Activated CD4-positive, alpha-beta T cell treated with anti-CD3 and anti-CD28 coated beads, Interleukin-2, amount 50 U/mL, for 16 hours (primary cell): ENCODE measurements around the gene MTA2.

Experiments
- DNase-seq: peaks from one replicate; pipeline ENCODE4 v3.0.0-alpha.2; 2020

MTA2 gene

DNA sequence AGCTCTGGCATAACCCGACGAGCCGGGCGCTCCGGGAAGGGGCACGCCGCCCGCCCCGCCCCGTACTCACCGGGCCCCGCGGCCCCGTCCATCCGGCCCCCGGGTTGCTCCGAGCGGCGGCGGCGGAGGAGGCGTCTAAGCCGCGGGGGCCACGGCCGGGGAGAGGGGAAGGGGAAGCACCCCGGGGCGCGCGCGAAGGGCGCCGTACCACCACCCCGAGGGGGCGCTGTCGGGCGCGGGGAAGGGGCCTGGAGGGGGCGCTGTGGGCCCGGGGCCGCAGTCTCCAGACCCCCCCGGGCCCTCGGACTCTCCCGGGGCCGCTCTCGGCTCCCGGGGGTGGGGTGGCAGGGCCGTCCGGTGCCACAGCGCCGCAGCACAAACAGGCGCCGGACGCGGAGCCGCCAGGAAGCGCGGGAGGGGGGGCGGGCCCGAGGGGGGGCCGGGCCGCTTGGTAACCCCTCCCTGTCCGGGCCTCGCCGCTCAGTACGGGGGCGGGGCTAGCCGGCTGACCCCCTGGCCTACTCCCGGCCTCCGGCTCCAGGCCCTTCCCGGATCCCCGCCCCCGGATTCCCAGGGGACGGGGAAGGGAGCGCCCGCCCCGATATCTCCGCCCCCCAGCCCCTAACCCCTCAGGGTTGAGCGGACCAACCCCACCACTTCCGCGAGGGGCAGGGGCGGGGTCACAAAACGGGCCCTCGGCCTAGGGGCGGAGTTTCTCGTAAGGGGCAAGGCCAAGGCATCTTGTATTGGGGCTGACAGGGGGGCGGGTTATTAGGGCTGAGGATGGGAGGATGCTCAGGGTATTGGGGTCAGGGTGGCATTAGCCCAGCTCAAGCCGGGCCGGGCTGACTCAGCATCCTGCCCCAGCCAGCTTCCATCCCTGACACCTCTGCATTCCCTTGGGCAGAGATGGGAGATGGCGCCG lies 11.0 kb upstream of the MTA2 start, which contains the start of the genes EML3 and ROM1:
EML3 (minus strand) TSS at position 410 of the 925 bp plus-strand sequence; CDS start at position 92, 318 bp downstream.
ROM1 (plus strand) TSS at position 892 of the 925 bp plus-strand sequence; CDS start at position 917, 25 bp downstream.
- peak; percentile 90 for DNase-seq

DNA sequence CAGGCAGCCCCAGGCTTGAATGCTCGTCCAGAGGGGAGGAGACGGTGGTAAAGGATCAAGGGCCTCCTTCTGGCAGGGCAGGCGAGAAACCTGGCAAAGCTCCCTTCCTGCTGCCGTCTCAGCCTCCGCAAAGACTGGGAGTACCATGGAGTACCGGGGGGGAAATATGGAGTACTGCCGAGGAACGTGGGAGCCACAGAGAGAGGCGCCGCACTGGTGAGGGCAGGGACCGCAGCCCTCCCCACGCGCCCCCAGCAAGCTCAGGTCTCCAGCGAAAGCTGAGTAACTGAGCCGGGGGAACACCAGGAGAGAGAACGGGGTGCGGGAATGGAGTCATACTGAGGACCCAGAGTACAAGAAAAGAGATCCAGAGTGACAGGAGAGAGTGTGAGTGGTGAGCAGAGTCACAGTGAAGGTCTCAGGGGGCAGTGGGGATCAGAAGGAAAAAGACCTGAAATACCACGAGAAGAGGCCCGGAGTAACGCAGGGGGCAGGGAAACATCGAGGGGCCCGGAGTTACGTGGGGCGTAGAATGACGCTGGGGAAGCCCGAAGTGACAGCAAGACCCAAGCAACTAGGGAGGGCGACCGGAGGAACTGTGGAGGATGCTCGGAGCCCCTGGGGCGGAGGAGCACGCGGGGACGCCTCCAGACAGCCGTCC lies 10.2 kb upstream of the MTA2 start:
- peak; percentile 46 for DNase-seq

DNA sequence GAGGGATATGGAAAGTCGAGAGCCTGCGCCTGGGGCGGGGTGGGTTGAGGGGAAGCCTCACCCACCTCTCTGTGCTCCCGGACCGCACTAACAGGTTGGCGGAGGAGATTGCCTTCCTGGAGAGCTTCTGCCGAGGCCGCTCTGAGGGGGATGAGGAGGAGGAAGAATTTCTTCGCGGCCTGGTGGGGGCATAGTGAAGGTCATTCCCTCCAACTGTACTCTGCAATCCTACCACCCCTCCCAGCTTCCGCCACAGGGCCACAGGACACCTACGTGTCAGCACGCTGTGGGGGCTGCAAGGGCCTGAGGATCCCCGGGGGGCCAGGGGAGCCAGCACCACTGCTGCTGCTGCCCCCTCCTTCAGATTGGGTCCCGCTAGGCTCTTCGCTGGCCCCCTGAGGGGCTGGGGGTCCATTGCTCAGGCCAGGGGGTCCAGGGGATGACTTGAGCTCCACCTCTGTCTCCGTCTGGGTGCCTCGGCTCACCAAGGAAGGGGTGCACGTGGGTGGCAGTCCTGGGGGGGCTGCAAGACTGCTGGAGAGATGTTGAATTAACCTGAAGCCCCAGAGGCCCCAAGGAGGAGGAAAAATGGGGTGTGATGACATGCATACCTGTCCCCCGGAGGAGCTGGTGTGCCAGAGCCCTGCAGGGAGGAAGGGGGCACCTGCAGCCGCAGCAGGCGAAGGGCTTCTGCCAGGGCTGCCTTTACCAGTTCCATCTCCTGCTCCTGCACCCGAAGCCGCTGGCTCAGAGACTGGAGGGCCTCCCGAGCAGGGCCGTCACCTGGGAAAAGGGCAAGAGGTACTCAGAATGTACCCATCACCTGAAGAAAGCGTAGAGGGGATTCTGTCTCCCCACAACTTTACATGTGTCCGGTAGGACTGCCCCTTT lies 9.4 kb upstream of the MTA2 start:
- DNase-seq: no peak

DNA sequence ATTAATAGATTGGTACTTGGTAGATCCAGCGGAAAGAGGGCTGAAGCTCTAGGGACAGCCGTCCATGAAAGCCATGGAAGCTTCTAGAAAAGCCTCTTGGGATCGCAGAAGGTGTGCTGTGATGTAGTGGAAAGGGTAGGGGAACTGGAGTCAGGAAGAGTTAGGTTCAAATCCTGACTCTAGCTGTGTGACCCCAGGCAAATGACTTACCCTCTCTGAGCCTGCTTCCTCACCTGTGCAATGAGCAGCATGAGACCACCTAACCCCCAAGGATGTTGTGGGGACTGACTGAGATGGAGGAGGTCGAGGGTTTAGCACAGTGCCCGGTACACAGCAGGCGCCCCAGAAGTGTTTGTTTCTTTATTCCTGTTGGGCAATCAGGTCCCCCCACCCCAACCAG lies 8.7 kb upstream of the MTA2 start:
- no peak for DNase-seq

DNA sequence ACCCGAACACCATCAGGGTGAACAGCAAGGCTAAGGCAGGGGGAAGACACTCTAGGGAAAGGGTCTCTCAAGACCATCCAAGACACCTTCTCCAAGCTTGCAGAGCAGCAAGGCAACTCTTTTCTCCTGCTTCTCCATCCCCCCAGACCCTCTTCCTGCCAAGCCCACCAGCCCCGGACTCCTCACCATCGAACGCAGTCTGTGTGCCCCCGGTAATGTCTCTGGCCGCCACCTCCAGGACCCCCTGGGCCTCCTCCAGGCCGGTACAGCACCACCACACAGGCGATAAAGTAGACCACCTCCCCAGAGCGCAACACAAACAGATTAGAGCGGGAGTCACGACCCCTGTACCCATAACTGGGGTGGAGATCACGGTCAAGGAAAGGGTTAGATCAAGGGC lies 7.1 kb upstream of the MTA2 start:
- no peak for DNase-seq

DNA sequence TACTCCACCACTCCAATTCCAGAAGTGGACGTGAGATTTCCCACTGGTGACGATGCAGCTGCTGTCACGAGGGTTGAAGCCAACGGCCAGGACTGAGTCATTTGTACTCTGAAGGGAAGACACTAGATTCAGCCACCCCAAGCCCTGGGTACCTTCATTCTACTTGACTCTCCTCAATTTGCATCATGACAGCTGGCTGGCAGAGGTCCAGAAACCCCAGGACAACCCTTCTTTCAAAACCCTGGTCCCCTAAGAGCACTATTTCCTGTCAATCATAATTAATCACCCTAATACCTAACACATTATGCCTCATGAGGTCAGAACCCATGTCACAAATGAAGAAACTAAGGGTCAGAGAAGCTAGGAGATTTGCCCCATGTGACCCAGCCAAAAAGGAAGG lies 6.0 kb upstream of the MTA2 start:
- no peak for DNase-seq

DNA sequence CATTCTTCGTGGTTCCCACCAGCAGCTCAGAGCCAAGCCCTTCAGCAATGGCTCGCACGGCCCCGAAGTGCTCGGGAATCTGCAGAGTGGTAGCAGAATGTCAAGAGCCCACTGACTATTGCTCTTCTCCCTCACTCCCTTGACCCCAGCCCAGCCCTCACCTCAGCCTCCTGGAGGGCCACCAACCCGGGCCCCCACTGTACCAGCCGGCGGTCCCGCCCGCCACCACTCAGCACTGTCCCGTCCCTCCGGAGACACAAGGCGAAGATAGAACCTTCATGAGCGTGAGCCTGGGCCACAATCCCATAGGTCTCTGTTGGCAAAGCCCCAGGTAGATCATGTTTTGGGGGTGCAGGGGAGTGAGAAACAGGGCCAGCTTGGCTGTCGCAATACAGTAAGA lies 4.2 kb upstream of the MTA2 start:
- DNase-seq: no peak

DNA sequence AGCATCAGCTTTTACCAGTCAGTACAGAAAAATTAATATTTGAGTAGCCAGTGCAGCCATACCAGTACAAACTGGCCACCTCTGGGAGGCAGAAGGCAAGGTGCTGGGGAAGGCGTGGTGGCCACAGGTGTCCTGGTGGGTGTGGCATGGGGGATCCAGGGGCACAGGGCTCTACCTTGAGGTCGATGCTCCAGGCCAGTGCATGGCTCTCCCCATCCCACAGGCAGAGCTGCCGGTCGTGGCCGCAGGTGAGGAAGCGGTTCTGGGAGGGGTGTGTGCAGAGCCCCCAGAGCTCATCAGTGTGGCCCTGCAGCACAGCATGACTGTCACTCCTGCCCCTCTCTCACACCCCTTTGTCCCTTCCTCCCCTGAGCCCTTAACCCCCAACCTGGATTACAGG lies 3.8 kb upstream of the MTA2 start:
- no peak for DNase-seq

DNA sequence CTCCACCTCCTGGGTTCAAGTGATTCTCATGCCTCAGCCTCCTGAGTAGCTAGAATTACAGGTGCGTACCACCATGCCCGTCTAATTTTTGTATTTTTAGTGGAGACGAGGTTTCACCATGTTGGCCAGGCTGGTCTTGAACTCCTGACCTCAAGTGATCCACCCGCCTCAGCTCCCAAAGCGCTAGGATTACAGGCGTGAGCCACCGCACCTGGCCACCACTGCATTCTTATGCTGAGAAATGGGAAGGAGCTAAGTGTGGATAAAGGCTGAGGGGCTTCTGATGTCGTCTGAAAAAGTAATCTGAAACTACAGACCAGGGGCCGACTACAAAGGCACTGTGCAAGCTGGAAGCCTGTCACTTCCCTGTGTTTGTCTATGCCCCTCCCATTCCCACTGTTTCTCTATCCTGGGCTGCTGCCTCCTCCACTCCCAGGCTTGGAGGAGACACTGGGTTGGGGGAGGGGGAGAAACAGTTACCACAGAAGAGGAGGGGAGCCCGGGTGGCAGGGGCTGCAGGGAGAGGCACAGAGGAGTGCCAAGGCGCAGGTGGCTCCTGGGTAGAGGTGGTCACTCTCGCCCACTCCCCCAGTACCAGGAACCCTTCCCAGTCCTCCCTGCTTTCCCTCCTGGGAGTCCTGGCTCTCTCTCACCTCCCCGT lies 2.9 kb upstream of the MTA2 start:
- DNase-seq: no peak

DNA sequence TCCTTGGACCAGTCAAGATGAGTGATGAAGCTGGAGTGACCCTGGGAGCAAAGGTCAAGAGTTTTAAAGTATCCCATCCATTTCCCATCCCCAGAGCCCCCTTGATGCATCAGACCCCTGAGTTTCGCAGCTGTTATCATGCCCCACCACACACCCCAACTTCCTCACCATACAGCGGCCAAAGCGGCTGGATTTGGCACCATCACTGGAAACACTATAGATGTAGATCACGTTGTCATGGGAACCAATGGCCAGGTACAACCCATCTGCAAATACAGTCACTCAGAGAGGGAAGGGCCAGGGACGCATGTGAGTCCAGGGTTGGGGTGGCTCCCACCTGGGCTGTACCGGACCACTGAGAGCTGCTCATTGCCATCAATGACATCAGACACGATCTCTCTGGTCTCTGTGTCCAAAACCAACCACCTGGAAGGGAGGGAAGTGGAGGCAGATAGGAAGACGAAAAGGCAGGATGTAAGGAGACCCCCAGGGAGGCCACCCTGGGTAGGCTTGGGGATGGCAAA lies 2.2 kb upstream of the MTA2 start:
- DNase-seq: no peak

DNA sequence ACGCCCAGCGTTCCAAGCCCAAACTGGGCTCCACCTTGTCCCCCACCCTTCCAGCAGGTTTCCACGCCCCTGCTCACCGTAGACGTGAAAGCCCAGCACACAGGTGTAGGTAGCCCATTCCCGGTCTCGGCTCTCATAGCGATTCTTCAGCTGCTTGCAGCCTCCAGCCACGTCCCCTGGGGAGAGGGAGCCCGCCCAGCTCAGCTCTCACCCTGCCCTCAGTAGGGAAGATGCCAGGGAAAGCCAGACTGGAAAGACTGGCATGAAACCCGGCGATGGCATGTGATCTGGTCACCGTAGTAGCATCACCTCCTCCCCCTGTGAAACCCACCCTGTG lies 1.4 kb upstream of the MTA2 start:
- no peak for DNase-seq

DNA sequence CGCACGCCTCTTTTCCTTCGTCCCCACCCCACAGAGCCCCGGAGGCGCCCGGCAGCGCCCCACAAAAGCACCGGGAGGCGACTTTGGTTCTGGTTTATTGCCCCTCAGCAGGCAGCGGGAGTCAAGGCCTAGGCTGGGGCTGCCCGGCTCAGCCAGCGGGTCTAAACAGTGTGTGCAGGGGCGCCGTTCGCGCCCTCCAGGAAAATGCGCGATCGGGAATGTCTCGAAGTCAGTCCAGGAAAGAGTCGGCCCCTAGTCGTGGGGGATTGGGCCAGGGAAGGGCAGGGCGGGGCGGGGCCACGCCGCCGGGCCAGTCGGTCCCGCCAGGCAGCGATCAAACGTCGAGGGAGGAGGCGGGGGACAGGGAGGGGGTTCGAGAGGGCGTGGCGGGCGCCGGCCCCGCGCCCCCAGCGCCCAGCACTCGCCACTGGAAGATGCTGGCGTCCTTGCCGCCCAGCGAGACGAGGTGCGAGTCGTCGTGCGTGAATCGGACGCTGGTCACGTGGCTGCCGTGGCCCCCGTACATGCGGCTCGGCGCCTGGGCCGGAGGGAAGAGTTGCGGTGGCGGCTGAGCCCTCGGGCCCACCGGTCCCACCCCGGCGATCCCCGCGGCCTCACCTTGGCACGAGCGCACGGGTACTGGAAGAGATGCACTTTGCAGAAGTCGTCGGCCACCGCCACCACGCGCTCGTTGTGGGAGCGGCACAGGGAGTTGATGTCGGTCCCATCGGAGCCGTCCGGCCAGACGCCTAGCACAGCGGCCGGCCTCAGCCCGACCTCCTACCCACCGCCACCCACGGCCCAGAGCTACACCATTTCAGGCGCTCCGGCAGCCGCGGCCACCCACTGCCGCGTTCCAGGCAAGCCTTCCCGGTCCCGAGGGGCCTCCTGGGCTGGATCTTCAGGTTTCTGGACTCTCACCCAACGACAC lies 741 bp upstream of the MTA2 start:
- peak; percentile 54 for DNase-seq

DNA sequence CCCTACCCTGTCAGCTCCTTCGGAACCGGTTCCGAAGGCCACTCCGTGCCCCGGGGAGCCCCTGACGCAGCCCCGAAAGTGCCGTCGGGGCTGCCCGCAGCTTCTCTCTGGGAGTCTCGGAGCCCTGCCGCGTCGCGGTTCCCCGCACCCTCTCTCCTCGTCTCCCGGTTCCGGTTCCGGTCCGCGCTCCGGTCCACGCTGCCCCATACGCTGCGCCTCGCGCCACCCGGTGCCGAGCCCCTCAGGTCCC lies 618 bp downstream of the MTA2 start:
- DNase-seq: peak; percentile 59

DNA sequence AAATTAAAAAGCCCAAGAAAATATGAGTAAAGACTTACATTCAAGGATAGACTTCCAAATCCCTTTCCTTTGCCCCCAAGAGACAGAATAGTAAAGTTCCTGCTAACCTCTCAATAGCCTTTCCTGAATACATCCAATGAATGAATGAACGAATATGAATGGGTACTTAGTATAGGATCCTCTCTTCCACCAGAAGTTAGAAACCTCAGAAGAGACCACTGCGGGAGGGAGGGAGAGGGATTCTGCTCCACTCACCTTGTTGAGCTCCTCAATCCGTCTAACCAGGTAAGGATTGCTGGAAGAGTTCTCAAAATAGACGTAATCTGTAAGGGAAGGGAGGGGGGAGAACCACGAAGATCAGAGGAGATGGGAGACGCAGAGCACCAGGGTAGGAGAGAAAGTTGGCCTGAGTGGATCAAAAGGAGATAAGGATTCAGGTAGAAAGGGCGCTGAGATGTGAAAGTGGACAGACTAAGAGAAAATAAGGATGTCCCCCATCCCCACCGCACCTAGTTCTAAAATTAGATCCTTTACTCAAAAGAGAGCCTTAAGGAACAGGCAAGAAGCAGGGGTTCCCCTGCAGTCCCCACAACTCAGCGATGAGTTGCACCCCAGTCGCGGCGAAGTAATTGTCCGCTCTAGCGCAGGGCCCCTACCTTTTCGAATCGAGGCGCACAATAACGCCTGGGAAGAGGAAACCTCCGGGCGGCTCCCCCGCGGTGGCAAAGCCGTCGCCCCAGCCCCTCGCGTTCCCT lies 1.1 kb downstream of the MTA2 start:
- no peak for DNase-seq

DNA sequence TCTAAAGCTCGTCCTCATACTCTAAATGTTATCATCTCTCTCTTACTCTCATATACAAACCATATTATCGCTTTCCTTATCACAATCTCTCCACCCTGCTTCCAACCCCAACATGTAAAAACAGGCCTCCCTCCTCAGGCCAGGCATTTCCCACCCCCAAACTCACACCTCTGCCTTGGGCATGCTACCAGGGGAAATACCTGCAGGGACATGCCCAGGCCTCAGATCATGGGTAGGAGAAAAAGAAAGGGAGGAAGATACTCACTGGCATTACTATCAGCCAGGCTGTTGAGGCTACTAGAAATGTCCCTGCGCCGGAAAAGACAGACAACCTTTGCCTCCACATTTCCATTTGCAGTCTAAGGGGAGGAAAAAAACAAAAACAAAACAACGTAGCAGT lies 1.8 kb downstream of the MTA2 start:
- DNase-seq: no peak

DNA sequence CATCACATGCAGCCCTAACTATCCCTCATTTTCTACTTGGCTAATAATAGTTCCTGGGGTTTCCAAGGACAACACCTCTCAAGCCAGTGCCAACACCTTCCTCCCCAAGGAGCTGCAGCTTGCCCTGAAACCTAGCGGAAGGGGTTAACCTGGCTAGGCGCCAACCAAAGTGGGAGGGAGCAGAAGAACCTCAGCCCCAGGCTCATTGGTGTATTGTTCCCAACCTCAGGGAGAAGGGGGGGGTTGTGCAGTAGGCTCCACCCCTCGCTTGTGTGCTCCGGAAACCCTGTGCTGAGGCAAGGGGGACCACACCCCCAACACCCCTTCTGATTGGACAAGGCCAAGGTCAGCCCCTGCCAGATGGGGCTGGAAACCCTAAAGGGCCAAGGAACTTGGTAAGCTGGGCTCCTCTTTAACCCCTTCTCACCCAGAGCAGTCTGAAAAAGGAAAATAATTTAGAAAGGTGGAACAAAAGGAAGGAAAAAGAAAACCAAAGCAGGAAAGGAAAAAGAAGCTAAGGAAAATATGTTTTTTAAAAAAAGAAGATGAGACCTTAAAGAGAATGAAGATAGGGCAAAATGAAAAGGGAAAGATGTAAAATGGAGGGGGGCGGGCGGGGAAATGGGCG lies 2.5 kb downstream of the MTA2 start:
- DNase-seq: peak; percentile 99

DNA sequence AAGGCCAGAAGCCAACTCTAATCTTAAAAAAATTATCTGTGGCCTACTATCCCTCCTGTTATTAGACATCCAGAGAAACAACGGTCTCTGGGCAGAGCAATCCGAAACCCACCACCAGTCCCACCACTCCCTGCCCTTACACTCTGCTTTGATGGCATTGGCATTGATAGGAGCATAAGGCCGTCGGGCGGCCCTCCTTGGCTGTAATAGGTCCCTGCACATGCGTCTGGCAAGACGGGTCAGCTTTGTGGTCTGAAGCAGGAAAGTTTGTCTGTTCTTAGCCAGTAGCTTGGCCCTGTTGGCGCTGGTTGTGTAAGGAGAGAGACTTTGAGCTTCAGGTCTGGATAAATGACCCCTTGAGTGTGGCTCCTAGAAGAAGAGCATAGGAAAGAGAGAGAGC lies 6.5 kb downstream of the MTA2 start:
- DNase-seq: no peak

DNA sequence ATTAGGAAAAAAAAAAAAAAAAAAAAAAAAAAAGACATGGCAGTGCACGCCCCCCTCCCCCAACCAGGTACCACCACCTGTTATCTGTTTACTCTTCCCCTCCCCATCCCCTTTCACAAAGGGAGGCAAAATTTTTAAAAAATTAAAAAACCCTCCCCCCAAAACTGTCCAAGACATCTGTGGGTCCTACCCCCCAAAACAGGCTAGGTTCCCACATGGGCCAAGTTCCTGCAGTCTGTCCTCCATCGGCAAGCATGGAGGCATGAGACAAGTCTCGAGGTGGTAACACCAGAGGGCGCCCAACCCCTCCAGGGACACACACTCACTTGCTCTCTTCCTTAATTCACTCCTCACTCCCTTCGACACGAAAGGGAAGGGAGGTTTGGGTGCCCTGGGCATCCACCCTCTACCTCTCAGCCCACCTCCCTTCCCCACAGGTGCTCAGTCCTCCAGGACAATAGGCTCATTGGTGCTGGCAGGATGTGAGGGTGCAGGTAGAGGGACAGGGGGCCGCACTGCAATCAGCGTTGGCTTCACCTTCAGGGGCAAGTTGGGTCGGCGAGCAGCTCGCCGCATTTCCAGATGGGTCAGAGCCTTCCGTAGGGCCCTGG lies 8.1 kb downstream of the MTA2 start:
- DNase-seq: peak; percentile 82

DNA sequence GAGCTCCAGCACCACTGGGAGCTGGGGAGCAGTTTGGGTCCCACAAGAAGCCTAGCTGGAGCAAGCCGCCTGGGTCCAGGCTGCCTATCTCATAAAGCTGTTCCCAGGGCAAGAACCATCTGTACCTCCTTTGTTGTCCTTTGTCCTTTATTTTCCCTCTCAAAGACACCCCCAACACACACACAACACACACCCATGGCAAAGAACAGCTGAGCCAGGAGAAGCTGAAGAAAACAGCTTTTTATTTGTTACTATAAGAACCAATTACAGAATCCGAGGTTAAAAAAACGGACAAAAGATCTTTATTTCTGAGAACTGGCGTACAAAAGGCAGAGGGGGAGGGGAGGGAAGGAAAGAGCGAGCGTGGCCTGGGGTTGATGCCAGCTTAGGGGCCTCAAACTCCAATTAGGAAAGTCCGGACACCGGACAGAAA lies 8.7 kb downstream of the MTA2 start:
- no peak for DNase-seq
